OCI-LY7 (cell line): ENCODE measurements around the gene PLK2.

Experiments
- EZH2phosphoT487 ChIP-seq: fragments of 200-600 bp; sonication (generic); IDR thresholded peaks from 2 replicates; pipeline ENCODE4 v1.6.1; 2018; ENCODE audit warnings: low read depth, borderline replicate concordance, mild to moderate bottlenecking, mixed run types, antibody characterized with exemption, low read length, moderate library complexity, mixed read lengths
- TF ChIP-seq, protein P1 (sequence below): fragments of 200-600 bp; sonication (generic); conservative IDR thresholded peaks from 2 replicates; pipeline ENCODE4 v1.5.1; 2014; ENCODE audit warnings: mild to moderate bottlenecking, antibody characterized with exemption, low read length, moderate library complexity, mixed read lengths

DNA sequence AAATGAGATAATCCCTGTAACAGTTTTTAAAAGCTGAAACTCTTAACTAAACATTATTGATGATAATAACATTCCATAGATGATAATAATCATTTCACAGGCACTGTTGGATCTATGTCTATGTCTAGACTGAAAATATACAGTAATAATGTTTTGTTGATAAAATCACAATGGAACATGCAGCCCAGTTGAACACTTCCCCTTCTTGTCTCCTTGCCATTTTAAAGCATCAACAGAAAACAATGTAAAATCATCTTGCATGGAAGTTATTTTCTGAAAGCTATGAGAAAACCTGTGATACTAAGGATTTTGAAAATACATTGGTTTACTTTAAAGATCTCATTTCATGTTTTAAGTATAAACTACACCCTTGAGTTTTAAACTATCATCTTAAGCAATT lies 33.3 kb upstream of the PLK2 start:
- TF ChIP-seq, protein P1, sequence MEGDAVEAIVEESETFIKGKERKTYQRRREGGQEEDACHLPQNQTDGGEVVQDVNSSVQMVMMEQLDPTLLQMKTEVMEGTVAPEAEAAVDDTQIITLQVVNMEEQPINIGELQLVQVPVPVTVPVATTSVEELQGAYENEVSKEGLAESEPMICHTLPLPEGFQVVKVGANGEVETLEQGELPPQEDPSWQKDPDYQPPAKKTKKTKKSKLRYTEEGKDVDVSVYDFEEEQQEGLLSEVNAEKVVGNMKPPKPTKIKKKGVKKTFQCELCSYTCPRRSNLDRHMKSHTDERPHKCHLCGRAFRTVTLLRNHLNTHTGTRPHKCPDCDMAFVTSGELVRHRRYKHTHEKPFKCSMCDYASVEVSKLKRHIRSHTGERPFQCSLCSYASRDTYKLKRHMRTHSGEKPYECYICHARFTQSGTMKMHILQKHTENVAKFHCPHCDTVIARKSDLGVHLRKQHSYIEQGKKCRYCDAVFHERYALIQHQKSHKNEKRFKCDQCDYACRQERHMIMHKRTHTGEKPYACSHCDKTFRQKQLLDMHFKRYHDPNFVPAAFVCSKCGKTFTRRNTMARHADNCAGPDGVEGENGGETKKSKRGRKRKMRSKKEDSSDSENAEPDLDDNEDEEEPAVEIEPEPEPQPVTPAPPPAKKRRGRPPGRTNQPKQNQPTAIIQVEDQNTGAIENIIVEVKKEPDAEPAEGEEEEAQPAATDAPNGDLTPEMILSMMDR: no peak
- no peak for TF ChIP-seq EZH2phosphoT487
